Measurements from ENCODE around the gene CATSPER1.

- TF ChIP-seq REST (IDR thresholded peaks at IDR 0.05; ENCODE audit: insufficient replicate concordance, low read depth), result no peak
- no peak for TF ChIP-seq CTCF (IDR thresholded peaks at IDR 0.05; ENCODE audit: insufficient read depth, low read length)
- no peak for TF ChIP-seq POLR2AphosphoS5 (IDR thresholded peaks at IDR 0.05; ENCODE audit: low read depth)
- TF ChIP-seq GABPA (IDR thresholded peaks at IDR 0.05; ENCODE audit: low read depth), result no peak
- no peak for TF ChIP-seq SPI1 (IDR thresholded peaks at IDR 0.05; ENCODE audit: borderline replicate concordance, low read depth)
Observed at GRCh38 chr11:66042996-66043906, 17.0 kb upstream of the CATSPER1 start.
